Measurements from ENCODE around the gene OR4S2.

OR4S2 gene, protein sequence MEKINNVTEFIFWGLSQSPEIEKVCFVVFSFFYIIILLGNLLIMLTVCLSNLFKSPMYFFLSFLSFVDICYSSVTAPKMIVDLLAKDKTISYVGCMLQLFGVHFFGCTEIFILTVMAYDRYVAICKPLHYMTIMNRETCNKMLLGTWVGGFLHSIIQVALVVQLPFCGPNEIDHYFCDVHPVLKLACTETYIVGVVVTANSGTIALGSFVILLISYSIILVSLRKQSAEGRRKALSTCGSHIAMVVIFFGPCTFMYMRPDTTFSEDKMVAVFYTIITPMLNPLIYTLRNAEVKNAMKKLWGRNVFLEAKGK

DNA sequence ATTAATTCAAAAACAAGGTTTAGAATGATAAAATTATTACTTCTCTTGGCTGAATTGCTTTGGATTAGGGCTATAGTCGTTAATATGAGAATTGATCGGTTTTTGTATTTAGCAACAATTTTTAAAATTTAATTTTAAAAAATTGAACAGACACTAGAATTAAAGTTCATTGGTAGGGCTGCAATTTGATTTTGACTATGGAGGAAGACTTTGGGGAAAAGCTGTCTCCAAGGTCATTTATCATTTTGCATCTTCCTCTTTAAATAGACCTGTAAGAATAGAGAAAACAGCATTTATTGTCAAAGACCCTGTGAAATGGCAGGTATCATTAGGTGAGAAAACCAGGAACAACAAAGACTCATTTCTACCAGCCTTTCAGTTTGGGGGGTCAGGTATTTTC, at the start of gene OR4S2:
OR4S2 (plus strand) TSS at position 301 of the 400 bp plus-strand sequence. CDS start 2,577 bp downstream, outside the sequence.
- in situ Hi-C loops (cut with HindIII; ENCODE audit: low pct_ligation_motif_present, low pct_unique_long_range_greater_than_20kb, low sequenced_read_pairs): no loop called here
- DNase-seq: no peak

DNA sequence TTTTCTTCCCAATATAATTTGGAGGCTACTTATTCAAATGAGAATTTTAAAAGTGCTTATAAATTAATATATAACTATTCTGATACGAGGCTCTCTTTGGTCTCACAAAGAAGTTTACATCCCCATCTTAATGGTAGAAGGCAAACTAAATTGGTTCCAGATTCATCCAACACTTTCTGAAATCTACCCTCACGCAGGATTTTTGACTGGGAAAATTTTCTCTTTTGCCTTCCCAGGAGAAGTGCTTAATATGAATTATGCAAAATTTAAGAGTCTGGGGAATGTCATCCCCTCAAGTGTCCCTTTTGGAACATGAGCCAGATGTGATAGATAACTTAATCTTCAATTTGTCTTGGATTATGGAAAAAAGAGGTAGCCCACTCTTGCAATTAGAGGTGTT, 40.6 kb upstream of the OR4S2 start, which contains the start of gene OR4C11:
OR4C11 (minus strand) TSS at position 101 of the 400 bp plus-strand sequence. CDS start 3,272 bp downstream, outside the sequence.
- no peak for DNase-seq

DNA sequence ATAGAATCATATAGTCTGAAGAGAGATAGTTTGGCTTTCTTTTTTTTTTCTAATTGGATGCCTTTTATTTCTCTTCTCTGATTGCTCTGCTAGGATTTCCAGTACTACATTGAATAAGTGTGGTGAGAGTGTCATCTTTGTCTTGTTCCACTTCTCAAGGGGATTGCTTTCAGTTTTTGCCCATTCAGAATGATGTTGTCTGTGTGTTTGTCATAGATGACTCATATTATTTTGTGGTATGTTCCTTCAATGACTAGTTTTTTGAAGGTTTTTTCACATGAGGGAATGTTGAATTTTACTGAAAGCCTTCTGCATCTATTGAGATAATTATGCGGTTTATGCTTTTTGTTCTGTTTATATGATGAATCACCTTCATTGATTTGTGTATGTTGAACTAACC, 23.6 kb upstream of the OR4S2 start:
- no peak for DNase-seq
- in situ Hi-C loops (cut with HindIII; ENCODE audit: low pct_ligation_motif_present, low pct_unique_long_range_greater_than_20kb, low sequenced_read_pairs): no loop called here

More for the DNA sequence above, 40.6 kb upstream of the OR4S2 start, which contains the start of gene OR4C11:
- in situ Hi-C loops (cut with HindIII; ENCODE audit: low pct_ligation_motif_present, low pct_unique_long_range_greater_than_20kb, low sequenced_read_pairs): no loop called here

DNA sequence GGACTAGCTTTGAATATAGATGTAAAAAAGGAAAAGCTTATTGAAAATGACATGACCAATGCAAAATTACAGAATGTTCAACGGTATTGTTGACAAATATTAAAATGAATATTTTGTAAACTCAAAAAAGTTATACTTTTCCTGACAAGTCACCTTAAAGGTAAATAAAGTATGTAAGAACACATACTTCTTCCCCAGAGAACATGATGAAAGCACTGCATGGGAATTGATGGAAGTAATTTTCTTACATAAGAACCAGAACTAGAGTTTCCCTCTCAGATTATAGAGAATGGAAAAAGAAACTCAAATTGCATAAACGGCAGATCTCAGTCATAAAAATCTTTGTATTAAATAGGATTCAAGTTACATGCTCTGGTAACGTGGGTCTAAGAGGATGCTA, 13.3 kb upstream of the OR4S2 start, which contains the start of gene OR4P4:
OR4P4 (plus strand) TSS at position 301 of the 400 bp plus-strand sequence.
- DNase-seq: no peak
- in situ Hi-C loops (cut with HindIII; ENCODE audit: low pct_ligation_motif_present, low pct_unique_long_range_greater_than_20kb, low sequenced_read_pairs): no loop called here

DNA sequence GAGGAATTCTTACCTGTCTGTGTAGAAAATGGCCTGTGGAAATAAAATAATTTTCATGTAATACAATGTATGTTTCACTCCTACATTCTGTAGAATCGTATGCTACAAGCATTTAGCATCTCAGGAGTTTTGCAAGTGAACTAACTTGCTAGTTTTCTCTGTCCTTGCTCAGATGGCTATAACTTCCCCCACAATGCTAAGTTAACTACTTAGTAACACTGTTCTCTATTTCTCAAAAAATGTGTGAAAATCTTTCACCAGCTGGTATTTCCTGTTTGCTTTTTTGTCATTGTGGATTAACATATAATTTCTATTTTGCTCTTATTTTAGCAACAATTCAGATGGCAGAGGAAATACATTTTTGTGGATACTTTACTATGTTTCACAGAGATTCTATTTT, 4.4 kb downstream of the OR4S2 start:
- DNase-seq: no peak

DNA sequence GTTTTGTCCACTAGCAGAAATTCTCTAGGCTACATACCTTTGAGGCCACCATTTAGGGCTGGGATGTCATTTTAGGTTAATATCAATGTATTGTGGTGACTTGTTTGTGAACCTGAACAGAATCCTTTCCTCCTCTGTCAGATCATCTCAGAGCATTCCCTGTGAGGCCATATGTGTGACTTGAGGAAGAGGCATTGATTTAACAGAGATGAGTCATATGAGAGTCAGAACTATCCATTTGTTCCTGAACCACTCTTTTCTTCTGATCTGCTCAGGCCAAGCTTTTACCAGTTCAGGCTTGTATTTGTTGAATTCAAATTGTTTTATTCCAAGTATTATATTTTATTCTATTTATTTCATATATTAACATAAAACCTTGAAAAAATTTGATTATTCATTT, 7.0 kb downstream of the OR4S2 start:
- no peak for DNase-seq
- in situ Hi-C loops (cut with HindIII; ENCODE audit: low pct_ligation_motif_present, low pct_unique_long_range_greater_than_20kb, low sequenced_read_pairs): no loop called here

More for the DNA sequence above, 4.4 kb downstream of the OR4S2 start:
- in situ Hi-C loops (cut with HindIII; ENCODE audit: low pct_ligation_motif_present, low pct_unique_long_range_greater_than_20kb, low sequenced_read_pairs): no loop called here

DNA sequence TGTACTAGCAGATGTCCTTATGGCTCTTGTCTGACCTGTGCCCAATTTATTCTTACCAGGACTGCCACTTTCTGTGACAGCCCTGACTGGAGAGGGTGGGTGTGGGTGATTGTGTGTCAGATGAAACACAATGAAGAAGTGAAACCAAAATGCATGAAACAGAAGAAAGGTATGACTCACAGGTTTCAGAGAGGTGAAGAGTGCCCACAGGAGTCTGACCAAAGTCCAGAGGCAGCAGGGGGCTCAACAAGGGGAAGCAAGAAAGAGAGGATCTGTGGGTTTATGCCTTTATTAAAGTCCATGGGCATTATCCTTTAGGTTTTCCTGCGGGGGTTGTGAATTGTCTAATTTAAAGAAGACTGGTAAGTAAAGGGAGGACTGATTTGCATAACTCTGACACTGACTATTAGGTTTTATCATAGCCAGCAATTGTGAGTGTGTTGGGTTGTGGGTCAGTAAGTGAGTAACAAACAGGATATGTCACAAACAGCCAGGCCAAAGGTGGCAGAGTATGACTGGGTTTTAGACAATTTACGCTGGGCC, 10.0 kb downstream of the OR4S2 start:
- no peak for DNase-seq
- in situ Hi-C loops (cut with HindIII; ENCODE audit: low pct_ligation_motif_present, low pct_unique_long_range_greater_than_20kb, low sequenced_read_pairs): no loop called here

DNA sequence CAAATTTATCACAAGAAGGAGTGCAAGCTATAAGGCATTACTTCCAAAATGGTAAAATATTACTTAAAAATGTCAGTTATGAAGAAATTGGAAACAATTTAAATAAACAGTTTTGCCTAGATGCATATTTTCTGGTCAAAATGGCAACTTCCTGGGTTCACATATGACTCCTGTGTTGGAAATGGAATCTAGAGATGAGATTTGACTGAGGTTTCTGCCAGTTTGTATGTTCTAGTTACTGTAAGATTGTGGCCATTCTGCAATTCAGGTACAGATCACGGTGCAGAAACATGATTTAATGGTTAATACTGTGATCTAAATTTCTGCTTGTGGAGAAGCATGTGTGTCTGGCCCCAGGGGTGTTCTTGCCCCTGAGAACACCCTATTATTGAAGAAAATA, 10.5 kb downstream of the OR4S2 start:
- no peak for DNase-seq
- in situ Hi-C loops (cut with HindIII; ENCODE audit: low pct_ligation_motif_present, low pct_unique_long_range_greater_than_20kb, low sequenced_read_pairs): no loop called here

DNA sequence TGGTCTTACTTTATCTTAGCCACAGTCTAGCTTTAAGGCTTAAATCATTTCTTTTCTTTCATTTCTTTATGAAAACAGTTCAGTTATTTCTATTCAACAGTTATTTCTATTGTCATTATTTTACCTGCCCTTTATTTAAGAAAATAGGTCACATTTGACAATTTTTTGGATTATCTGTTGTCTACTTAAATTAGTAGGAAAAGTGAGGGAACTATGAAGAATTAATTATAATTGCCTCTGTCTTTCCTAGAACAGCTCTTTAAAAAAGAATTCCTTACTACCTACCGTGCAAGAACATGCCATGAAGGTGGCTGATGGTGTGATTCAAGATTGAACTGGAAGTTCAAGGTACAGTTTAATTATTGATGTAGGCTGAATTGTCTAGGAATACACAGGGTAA, 13.8 kb downstream of the OR4S2 start, which contains the start of gene OR4C6:
OR4C6 (plus strand) TSS at position 301 of the 400 bp plus-strand sequence. CDS start 2,966 bp downstream, outside the sequence.
- DNase-seq: no peak
- in situ Hi-C loops (cut with HindIII; ENCODE audit: low pct_ligation_motif_present, low pct_unique_long_range_greater_than_20kb, low sequenced_read_pairs): no loop called here

DNA sequence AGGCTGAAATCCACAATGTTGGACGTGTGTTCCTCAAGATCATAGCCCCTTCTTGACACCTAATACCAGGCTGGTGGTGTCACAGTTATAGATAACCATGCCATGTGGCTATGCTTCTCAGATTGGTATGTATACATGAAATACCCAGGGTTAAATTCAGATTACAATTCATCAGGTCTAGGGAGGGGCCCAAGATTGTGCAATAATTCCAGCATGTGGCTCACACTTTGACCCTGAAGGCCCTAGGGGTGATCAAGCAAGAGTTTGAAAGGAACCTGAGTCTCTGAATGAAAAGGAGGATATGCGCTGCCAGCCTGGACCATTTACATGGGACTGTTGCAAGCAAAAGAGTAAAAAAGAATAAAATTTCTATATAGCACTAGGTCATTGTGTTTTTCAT, 21.2 kb downstream of the OR4S2 start:
- no peak for DNase-seq
- in situ Hi-C loops (cut with HindIII; ENCODE audit: low pct_ligation_motif_present, low pct_unique_long_range_greater_than_20kb, low sequenced_read_pairs): no loop called here

DNA sequence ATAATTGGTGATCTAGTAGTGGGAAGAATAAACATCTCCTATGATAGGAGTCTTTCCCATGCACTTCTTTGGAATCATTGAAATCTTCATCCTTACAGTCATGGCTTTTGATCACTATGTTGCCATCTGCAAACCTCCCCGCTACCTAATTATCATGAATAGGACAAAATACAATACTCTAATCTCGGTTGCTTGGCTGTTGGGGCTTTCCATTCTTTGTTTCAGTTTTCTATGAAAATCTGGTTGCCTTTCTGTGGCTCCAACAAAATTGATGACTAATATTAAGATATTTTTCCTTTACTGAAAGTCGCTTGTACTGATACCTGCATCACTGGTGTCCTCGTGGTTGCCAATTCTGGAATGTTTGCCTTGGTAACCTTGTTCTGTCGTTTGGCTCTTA, 25.7 kb downstream of the OR4S2 start:
- in situ Hi-C loops (cut with HindIII; ENCODE audit: low pct_ligation_motif_present, low pct_unique_long_range_greater_than_20kb, low sequenced_read_pairs): no loop called here
- no peak for DNase-seq

DNA sequence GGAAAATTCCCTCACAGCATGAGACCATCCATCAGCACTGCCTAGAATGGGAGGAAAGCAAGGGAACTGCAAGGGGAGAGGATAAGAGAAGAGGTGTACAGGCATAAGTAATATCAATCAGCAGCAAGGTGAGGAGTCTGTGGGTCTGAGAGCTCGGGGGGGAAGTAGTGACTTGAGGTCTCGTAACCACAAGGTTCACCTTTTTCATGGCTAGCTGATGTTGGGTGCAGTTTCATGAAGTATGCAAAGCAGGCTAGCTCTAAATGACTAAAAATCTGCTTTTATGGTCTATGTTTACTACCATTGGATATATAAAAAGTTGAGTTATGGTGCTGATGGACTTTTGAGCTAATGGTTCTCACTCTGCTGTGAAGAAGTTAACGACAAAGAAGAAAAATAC, 49.7 kb downstream of the OR4S2 start:
- in situ Hi-C loops (cut with HindIII; ENCODE audit: low pct_ligation_motif_present, low pct_unique_long_range_greater_than_20kb, low sequenced_read_pairs): no loop called here
- no peak for DNase-seq

DNA sequence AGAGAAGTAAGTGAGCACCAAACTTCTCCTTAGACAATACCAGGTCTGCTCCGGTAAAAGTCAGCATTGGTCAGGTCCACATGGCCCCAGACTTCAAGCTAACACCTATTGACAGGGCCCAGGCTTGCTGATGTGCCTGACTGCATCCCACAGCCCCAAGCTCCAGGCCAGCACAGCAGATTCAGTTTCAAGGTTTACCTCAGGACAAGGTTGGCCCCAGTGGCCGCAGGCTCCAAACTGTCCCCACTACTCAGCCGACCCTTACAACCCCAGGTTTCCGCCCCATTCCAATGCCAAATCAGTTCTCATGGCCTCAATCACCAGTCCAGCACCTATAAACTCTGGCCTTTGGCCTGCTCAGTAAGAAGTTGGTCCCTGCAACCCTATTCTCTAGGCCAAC, 53.3 kb downstream of the OR4S2 start:
- in situ Hi-C loops (cut with HindIII; ENCODE audit: low pct_ligation_motif_present, low pct_unique_long_range_greater_than_20kb, low sequenced_read_pairs): no loop called here

More for the DNA sequence above, 53.3 kb downstream of the OR4S2 start:
- no peak for DNase-seq
